Activated T-helper 1 cell treated with anti-CD3 and anti-CD28 coated beads, Interleukin-2, amount 50 U/mL, for 16 hours (primary cell): ENCODE measurements around the gene COPZ2.
"Not testable (repeated sequence)": the region's sequence is repeated elsewhere in the genome, so short reads cannot be mapped to it uniquely, and the experiment has no call there.

Experiments
- DNase-seq, 2 donors: peaks; one replicate each; pipeline ENCODE4 v3.0.0-alpha.2; 2020; ENCODE audit warnings: low read depth in 1 of 2, low spot score in 1 of 2

The COPZ2 gene

DNA sequence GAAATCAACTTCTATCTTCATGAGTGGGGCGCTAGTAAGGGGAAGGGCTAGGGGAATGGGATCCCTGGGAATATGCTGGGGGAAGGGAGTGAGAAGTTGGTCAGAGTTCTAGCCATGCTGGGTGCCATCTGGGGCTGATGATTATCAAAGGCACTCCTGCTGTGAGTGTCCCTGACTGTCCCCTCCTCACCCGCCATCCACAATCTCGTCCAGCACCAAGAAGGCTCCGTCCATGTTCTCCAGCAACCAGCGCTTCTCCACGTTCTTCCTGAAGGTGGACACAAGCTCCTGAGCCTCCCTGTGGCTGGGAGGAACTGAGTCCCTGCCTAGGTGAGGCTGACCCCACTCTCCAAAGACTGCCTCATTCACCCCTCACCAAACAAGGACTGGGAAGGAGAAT lies 5.6 kb downstream of the COPZ2 start:
- DNase-seq = no peak

DNA sequence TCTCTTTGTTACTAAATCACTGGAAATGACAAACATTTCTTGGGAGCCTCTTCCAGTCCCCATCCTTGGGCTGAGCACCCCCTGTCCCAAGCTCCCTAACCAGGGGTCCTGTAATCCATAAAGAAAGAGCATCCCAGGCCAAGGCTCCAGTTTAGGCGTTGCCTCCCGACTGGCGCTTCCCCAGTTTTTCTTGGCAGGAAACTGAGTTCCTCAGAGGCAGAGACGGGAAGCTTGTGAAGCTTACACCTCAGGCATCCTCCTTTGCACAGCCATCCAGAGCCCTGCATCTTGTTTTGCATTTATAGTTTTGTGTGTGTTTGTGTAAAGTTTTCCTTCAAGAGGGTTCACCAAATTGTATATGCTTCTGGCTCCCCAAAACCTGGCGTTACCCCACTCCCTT lies 7.1 kb downstream of the COPZ2 start:
- DNase-seq = no peak

DNA sequence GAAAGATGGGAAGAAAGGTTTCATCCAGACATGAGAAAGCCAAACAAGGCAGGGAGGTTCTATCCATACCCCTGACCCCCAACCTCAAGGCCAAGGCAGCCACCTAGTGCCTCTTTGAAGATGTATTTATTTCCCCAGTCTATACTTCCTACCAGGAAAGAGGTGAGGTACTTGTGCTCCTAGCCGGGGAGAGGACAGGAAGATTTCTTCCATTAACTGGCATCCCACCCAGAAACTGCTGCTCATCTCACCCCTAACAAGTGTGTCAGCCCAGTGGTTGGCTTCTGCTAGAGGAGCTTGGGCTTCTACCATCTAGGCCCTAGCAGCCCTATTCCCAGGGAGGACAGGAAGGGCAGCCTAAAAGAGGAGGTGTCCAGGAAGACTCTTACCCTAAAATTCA lies 8.9 kb downstream of the COPZ2 start:
- no peak for DNase-seq

DNA sequence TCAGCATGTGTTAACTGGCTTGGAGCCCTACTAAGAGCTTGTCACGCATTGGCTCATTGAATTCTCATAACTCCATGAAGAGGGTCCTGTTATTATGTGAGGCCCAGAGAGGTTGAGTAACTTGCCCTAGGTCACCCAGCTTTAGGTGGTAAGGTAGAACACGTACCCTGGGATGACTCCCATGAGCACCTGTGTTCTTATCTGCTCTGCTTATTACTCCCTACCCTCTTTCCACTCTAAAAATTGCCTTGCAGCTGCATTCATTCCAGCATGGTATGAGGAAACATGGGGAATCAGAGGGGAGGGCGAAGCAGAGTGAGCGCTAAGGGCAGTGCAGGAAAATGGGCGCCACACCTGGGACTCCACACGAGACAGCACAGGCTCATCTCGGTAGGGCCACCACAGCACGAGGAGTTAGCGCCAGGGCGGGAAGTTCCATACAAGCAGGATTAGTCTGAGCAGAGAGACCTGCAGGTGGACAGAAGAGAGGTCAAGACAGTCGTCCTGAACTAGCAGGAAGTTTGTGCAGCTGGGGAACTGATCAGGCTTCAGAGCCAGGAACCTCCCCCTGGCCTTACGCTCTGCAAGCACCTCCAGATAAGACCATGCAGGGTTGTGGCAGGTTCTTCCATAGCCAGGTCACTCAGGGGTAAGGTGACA lies 10.1 kb downstream of the COPZ2 start:
- no peak for DNase-seq

DNA sequence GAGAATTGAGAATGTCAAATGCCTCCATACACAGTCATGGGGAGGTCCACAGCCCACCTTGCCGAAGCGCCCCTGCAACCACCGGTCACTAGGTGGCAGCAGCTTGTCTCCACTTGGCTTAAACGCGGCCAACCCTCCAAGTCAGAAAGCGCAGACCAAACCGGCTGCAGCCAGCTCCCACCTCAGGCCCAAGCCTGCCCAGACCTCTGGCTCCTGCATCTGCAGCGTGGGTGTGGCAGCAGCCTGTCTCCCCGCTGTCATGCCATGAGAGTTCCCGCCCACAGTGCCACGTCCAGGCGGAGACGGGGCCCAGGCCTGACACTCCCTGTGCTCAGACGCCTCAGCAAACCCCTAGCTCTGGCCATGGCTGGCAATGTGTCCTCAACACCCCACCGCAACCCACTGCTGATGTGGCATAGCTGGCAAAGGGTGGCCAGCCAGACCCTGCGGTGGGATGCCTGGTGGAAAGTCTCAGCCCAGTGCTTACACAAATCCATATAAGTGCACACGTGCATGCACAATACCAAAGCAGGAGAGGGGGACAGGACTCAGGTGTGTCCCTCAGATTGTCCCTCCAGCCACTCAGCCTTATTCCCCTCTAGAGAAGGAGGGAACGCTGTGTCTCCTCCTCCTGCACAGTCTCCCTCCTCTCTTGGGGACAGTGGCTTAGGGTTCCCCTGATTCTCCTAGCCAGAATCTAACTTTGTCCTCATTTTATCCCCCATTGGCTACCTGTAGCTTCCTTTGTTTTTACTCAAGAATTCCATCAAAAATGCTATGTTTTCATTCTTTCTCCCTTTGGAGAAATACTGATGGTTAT lies 10.9 kb downstream of the COPZ2 start:
- DNase-seq = peak; percentile 41 to 54

DNA sequence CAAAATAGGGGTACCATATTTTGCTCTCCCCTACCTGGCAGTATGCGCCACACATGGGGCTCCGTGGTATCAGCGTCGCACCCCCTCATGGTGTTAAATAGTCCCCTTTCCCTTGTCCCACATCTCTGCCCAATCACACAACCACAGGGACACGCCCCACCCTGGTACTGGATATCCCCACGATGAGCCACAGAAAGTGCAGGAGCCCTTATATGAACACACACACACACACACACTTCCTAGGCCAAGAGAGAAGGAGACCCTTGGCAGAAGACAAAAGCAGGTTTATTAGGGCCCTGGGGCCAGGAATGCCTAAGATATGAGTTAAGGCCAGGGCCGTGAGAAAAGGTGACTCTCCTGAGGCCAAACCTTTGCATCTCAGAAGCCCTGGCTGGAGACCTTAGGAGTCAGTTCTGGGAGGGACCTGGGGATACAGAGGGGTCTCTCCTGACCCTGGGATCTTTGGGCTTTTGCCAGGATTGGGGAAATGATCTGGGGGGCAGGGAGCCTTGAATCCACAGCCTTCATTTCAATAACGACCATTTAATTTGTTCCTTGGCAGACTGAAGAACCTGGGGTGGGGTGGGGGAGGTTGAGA lies 11.6 kb downstream of the COPZ2 start:
- no peak for DNase-seq

DNA sequence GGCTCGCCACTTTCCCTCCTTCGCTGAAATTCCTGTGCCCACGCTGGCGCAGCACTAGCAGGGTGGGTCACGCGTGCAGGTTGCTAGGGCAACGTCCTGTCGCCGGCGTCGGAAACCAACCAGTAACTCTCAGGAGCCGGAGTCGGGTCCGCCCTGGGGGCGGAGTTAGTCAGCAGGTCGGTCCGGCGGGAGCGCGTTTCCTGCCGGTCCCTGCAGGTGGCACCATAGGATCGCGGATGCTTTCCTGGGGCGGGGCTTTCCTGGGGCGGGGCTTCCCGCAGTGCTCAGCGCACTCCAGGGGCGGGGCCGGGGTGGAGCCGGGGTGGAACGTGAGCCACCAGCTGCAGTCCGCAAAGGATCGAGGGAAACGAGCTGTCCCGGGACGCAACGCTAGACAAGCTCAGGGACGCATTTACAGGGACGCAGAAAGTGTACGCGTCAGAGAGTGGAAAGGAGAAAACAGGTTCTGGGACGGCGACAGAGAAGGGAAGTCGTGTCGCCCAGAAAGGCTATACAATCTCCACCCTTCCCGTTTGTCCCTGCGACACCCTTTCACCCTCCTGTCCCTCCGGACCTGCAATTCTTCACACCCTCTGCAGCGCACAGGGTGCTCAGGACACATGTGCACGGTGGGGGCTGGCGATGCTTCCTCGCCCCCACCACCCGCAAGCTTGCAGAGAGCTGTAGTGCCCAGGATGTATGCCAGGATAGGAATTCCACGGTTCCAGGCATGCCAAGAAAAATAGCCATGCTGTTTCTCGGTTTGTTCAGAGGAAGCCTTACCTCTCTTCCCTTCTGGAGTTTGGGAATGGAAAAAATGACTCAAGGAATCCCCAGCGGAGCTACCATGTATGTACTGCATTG lies 12.3 kb downstream of the COPZ2 start:
- peak; percentile 98 for DNase-seq

DNA sequence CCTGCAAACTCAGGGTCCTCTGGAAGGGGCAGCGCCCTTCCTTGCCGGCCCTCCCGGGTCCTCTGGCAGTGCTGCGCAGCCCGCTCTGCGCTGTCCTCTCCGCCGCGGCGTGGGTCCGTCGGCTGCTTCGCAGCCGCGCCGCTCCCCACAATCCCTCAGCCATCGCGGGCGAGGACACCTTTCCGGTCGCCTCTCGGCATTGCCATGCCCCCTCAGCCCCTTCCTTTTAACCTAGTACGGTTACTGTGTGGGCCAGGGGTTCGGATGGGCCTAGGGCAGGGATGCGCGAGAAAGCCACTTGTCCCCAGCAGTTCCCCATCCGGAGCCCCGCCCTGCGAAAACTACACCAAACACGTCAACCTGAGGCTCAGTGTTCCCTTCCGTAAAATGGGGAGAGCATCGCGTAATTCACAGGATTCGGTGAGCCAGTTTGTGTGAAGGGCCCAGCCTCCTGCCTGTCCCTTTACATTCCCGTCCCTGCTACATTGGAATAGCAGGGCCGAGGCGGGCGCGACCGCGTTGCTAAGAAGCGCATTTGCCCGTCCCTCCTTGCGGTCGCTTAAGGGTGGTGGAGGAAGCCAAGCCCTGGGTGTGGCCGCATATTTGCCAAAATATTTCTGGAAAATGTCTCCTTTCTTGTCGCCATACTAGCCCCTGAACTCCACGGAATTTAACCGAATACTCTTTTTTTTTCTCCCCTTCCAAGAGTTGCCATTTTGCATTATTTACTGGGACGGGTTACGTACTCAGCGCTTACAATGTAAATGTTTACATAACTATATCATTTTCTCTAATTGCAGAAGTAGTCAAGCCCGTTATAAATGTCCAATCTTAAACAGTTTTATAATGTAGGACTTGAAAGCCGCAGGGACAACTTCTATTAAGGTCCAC lies 13.2 kb downstream of the COPZ2 start:
- DNase-seq = peak in 1 of 2 donors; percentile 6

DNA sequence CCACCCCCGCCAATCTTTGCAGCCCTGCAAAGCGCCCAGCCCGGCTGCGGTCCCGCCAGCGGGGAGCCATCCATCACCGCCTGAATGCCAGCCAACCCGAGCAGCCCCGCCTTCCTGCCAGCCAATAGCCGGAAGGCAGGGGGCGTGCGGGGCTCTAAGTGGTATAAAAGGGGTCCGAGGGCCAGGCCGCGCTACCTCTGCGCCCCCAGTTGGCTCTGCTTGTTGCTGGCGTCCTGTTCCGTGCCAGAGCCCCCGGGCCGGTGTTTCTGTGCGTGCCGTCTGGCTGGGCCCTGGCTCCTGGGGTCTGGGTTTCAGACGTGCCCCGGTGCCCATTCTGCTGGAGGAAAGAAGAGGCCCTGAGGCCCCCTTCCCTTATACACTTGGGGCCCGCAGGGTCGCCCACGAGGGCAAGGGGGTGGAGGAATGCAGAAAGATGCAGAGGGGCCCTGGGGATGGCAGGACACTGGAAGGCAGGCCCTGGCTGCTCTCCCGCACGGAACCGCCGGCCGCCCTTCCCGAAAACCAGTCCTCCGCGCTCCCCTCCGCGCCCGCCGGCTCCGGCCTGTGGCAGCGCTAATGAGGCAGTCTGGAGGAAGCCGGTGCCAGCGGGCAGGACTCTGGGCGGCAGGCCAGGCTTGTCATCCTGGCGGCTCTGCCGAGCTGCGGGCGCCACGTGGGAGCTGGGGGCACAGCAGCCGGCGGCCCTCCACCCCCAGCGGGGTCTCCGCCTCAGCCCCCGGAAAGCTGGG lies 14.0 kb downstream of the COPZ2 start:
- DNase-seq = peak in 1 of 2 donors; percentile 18

DNA sequence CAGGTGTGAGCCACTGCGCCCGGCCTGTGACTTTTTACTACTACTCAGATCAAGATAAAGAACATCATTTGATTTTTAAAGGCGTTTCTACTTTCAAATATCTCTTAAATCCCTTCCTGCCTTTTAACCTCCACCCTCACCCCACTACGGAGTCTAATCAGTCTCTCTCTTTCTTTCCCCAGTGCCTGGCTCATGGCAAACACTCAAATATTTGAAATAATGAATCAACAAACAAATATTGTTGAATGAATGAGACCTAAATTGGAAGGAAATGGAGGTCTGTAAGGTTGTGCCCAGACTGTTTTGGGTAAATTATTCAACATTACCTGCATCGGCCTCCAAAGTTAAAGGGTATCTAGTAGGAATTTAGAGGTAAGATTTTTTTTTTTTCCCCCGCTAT lies 14.7 kb downstream of the COPZ2 start:
- no peak for DNase-seq

DNA sequence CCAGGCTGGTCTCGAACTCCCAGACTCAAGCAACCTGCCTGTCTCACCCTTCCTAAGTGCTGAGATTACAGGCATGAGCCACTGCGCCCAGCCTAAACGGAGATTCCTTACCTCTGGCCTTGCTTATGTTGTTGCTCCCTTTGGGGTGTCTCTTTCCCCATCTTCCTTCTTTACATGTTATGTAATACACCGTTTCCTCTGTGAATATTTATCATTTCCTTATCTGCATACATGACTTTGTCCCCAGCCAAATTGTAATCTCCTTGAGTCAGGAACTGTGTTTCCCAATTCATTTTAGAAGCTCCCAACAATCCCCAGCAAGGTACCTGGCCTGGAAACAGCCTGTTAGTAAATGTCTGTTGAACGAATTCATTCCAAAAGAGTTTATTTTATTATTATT lies 15.7 kb downstream of the COPZ2 start:
- DNase-seq = no peak

DNA sequence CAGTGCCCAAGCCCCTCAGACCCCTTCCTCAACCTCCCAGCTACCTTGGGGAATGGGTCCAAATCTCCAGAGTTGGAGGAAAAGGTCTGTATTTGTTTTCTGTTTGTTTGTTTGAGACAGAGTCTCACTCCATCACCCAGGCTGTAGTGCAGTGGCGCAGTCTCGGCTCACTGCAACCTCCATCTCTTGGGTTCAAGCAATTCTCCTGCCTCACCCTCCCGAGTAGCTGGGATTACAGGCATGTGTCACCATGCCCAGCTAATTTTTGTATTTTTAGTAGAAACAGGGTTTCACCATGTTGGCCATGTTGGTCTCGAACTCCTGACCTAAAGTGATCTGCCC lies 19.8 kb downstream of the COPZ2 start:
- DNase-seq = not testable (repeated sequence)

DNA sequence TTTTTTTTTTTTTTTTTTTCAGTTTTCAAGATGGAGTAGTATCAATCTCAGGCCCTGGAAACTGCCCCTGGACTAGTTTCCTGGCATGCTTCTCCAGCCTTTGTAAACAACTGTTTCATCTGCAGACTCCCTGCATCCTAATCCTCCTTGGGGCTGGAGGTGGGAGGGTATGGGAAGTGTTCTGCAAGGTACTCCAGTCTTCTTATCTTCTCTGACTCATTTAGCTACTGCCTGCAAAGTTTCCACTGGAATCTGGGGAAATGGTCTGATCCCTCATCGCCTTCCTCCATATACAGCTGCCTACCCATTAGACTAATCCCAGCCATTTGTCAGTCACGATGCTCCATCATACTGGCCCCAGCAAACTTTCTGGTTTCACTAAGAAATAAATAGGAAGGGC lies 21.5 kb downstream of the COPZ2 start:
- DNase-seq = no peak

DNA sequence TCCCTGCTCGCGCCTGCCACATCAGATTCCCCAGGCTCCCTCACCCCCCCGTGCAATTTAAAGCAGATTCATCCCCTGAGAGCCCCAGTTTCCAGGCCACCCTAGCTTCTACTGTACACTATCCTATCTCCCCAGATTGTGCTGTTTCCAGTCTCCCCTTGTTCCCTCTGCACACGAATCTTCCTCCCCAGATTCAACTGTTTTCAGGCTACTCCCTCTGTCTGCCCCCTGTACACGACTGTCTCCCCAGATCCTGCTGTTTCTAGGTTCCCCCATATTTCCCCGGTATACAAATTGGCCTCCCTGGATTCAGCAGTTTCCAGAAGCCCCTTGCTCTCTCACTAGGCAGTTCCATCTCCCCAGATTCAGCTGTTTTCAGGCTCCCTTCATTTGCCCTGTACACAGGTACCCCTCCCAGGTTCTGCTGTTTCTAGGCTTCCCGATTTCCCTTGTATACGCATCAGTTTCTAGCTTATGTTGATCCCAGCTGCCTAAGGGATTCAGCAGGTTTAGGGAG lies 22.9 kb downstream of the COPZ2 start:
- DNase-seq = no peak

DNA sequence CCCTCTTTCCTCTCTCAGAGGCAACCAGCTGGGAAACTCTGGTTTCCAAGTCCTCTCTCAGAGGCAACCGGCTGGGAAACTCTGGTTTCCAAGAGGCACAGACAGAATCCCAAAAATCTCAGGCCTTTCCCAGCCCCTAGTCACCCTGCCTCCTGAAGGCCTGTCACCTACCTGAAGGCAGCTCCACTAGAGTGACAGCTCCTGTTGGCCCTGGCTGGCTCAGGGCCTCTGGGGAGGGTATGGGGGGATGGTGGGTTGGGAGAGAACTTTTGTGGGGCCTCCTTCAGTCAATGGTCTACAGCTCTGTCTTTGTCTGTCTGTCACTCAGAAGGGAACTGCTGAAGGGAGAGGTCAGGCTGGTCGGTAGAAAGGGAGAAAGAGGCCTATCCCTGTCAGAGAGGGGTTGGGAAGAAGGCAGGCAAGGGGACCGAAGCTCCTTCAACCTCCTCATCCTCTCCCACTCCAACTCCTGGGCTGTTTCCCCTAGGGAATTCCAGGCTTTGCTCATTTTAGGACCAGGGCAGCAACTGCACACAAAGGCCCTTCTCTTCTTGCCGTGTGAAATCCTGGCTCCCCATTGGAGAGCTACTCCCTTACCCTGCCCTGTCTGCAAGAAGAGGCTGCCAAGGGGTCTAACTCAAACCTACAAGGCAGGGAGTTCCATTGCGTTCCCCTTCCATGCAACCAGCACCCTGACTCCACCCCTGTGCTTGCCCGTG lies 23.6 kb downstream of the COPZ2 start:
- DNase-seq = no peak

DNA sequence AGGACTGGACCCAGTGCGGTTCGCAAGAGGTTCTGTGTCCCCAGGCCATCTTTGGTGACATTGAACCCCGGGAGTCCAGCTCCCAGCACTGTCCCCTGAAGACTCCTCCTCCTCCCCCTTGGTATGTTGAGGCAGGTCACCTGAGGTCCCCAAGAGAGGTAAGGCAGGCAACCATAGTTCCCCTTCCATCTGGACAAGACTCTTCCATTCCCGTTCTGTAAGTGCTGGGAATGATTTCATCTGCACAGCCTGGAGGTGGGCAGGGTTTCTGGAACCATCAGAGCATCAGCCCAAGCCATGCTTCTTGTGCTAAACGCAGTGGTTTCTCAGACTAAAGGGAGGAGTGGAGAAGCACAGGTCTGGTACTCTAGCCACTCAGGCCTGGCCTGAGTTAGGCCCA lies 24.9 kb downstream of the COPZ2 start:
- no peak for DNase-seq

DNA sequence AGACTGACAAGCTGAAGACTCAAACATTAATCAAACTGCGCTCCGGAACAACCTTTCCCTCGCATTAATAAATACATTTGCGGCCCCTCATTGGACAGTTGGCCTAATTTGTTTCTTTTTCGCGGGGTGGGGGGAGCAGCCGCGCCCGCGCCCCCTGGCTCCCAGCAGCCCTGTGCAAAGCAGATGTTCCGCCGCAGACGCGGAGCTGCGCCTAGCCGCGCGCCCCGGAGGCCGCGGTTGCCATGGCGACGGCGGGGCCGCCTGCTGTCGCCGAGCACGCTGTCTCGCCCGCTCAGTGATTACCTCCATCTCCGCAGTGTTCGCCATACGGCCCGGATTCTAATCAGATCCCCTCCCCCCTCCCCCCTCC lies 25.5 kb downstream of the COPZ2 start:
- peak; percentile 26 to 36 for DNase-seq

DNA sequence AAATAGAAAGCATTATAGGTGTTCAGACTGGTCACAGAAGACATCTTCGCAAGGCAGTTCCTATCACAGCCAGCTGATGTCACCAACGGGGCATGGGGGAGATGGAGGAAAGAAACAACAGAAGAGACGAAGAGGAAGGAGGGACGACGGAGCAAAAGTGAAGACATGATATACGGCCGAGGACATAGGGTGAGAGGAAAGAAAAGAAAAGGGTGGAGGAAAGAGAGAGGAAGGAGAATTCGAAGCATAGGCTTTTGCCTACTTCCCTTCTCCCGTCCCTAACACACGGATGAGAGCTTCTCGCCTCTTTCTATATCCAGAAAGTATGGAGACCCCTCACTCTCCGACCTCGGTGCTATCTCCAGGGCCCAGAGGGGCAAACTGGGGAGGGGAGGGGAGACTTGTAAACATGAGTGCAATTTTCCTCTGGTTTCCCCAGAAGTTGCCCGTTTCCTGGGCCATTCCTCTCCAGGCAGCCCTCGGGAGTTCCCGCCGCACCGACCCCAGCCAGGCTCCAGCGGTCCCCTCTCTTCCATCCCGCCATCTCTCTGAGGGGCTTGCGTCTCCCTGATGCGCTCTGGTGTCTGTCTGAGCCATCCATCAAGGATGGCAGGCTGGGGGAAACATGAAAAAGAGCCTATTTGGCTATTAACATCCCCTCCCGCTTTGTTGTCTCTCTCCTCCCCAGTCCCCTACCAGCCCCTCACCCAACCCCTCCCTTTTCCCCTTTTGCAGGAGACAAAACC lies 26.0 kb downstream of the COPZ2 start:
- no peak for DNase-seq
